Kidney epithelial cell (primary cell): Measurements from ENCODE around the gene ANKRD10. TPM values are rescaled to one million over a fixed set of nuclear protein-coding genes. Genes with fewer than 3 reads are reported as not detected.

ENCODE experiments used
- DNase-seq: peaks from one replicate; pipeline ENCODE4 v3.0.0-alpha.2; 2010; ENCODE audit warnings: low read depth
- H3K27me3 ChIP-seq: 2 replicates; pipeline ENCODE4 v1.6.0; 2011; ENCODE audit warnings: low read length; ENCODE audit not compliant: control insufficient read depth, insufficient read depth
- H3K36me3 ChIP-seq: 2 replicates; pipeline ENCODE4 v1.5.1; 2011; ENCODE audit warnings: low read length; ENCODE audit not compliant: control insufficient read depth, insufficient read depth
- H3K4me3 ChIP-seq: 2 replicates; pipeline ENCODE4 v1.5.1; 2011; ENCODE audit warnings: low read depth, mild to moderate bottlenecking, control low read depth, low read length
- CTCF ChIP-seq: IDR thresholded peaks from 2 replicates; pipeline ENCODE4 v1.5.1; 2011; ENCODE audit warnings: mild to moderate bottlenecking, moderate library complexity, low read length, control low read depth, inconsistent platforms; ENCODE audit not compliant: insufficient read depth, poor library complexity, severe bottlenecking
- total RNA-seq: library from RNA; depleted of rRNA; stranded (reverse); fragments of >200 nt; gene quantifications from 2 replicates; pipeline ENCODE4 v1.2.3, GENCODE V29; 2015

The ANKRD10 gene
- total RNA-seq, 1 donor from 2014 or later = 72.4 TPM

DNA sequence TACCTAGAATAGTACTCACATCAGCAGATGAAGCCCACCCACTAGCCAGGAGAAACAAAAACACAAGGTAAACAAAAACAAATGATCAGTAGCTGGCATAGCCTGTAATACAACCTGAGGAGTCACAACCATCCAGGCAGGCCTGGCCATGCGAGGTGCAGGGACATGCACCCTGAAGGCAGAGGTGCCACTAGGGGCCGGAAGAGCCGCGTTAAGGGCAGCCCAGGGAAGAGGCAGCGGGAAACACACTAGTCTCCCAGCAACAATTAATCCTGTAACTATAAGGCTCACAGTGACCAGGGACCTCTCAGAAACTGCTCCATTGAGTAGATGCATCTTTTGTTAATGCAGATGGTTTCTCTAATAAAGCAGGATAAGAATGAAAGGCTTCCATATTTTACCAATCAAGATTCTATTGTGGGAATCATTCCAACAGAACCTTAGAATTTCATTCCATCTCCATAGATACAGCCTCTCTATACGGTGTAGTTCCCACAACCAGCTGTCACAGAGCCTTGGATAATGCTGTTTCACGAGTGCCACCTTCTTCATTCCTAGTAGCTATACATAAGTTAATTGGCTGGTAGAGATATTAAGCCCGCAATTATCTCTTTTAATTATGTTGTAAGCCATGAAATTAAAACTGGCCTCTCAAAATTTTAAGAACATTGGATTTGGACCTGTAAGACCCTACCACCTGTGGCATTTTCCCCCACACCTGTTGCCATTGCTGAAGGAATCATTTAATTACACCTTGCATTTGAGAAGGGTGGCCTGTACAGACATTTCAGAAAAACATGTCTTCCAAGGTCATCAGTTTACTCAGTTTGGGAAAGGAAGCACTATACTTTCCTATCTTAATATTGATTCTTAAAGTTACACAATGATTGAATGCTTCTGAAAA is 28.7 kb downstream of the ANKRD10 start:
- no peak overlapping the region for H3K4me3 ChIP-seq
- no peak for TF ChIP-seq CTCF
- no peak for DNase-seq

DNA sequence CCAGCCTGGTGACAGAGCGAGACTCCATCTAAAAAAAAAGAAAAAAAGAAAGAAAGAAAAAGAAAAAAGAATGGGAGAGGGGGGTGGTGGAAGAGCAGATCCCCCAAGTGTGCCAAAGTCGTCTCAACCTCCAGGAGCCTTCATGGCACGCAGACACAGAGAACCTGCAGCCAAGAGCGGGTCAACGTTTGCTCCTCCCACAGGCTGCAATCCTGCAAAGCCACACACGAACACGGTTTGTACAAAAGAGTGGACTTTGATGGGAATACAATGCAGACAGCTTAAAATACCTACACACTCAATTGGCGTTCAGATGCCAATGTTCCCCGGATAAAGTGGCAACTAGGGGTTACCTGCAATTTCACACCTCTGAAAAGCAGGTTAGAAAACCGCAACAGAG is 29.4 kb downstream of the ANKRD10 start:
- H3K4me3 ChIP-seq = no peak overlapping the region
- no peaks in the 10 kb centered on the region for H3K36me3 ChIP-seq
- no peak for DNase-seq
- no peak for TF ChIP-seq CTCF
- no peaks in the 10 kb centered on the region for H3K27me3 ChIP-seq

More for the DNA sequence above, 28.7 kb downstream of the ANKRD10 start:
- Histone ChIP-seq H3K36me3 (no peaks in the 10 kb centered on the region), H3K27me3 (no peaks in the 10 kb centered on the region)

- Histone ChIP-seq H3K27me3 (no peaks in the 10 kb centered on the region), H3K36me3 (no peaks in the 10 kb centered on the region), H3K4me3 (no peak overlapping the region)
- DNase-seq = no peak
- no peak for TF ChIP-seq CTCF
Measured at GRCh38 chr13:110884517-110884916, 30.4 kb downstream of the ANKRD10 start.

- no peak for DNase-seq
- Histone ChIP-seq H3K27me3 (no peaks in the 10 kb centered on the region), H3K4me3 (no peak overlapping the region), H3K36me3 (no peaks in the 10 kb centered on the region)
- TF ChIP-seq CTCF = no peak
Measured at GRCh38 chr13:110883542-110883941, 31.3 kb downstream of the ANKRD10 start.

GRCh38 chr13:110882972-110883371 is 31.9 kb downstream of the ANKRD10 start:
- H3K36me3 ChIP-seq = no peaks in the 10 kb centered on the region
- no peaks in the 10 kb centered on the region for H3K27me3 ChIP-seq
- H3K4me3 ChIP-seq = no peak overlapping the region
- TF ChIP-seq CTCF = no peak
- DNase-seq = no peak
